Measurements from ENCODE around the gene USP6NL. TPM values are rescaled to one million over a fixed set of nuclear protein-coding genes. Genes with fewer than 3 reads are reported as not detected.

The USP6NL gene
- polyA plus RNA-seq, 1 of the 3 experiments (the other 2 are of a cell fraction): 8.9 TPM

- Histone ChIP-seq H3K9me2 (no peaks in the 10 kb centered on the region), H3K27me3 (ENCODE audit: insufficient read depth) (no peaks in the 10 kb centered on the region), H3K4me1 (ENCODE audit: control insufficient read depth in 1 of 2, insufficient read depth in 2 of 2, low read depth in 1 of 2, low read length in 1 of 2) (peaks cover 0 to 7% of the 10 kb centered on the region in 2 experiments; a peak in 2 of 4 replicates), H2AFZ (ENCODE audit: low read depth) (no peak overlapping the region), H3K9me3 (no peaks in the 10 kb centered on the region), H3K36me3 (replicated peaks in 1 of 2; ENCODE audit: control insufficient read depth in 1 of 2, insufficient read depth in 2 of 2, low read length in 1 of 2) (peaks cover 0 to 11% of the 10 kb centered on the region in 2 experiments), H3K27ac (ENCODE audit: low read depth in 2 of 2, low read length in 1 of 2) (no peak overlapping the region), H3K4me2 (no peak overlapping the region), H3K9ac (no peak overlapping the region), H3K4me3 (ENCODE audit: low read depth in 2 of 2, low read length in 1 of 2) (no peak overlapping the region), H3F3A (replicated peaks; ENCODE audit: insufficient read depth) (no peaks in the 10 kb centered on the region), H3K79me2 (ENCODE audit: insufficient read depth) (no peaks in the 10 kb centered on the region), H4K20me1 (ENCODE audit: insufficient read depth) (no peaks in the 10 kb centered on the region)
- no peak for TF ChIP-seq SIN3A (IDR thresholded peaks at IDR 0.05; ENCODE audit: borderline replicate concordance, low read depth, low read length)
- TF ChIP-seq ZBTB33 (IDR thresholded peaks at IDR 0.05; ENCODE audit: borderline replicate concordance, low read depth): no peak
- no peak for TF ChIP-seq TAF1 (IDR thresholded peaks at IDR 0.05; ENCODE audit: borderline replicate concordance, low read depth, low read length)
- no peak for TF ChIP-seq SMC3 (IDR thresholded peaks at IDR 0.05; ENCODE audit: low read depth, low read length)
- TF ChIP-seq FOXJ3 (CRISPR knock-in tag; IDR thresholded peaks at IDR 0.05): no peak
- TF ChIP-seq RCOR1 (IDR thresholded peaks at IDR 0.05; ENCODE audit: low read length): no peak
- no peak for TF ChIP-seq TEAD4 (IDR thresholded peaks at IDR 0.05; ENCODE audit: borderline replicate concordance, insufficient read depth)
- TF ChIP-seq RAD21 (IDR thresholded peaks at IDR 0.05; ENCODE audit: low read length): no peak
- no peak for TF ChIP-seq EZH2phosphoT487 (IDR thresholded peaks at IDR 0.05; ENCODE audit: borderline replicate concordance, low read depth)
- TF ChIP-seq MXI1 (IDR thresholded peaks at IDR 0.05; ENCODE audit: low read depth, low read length): no peak
- TF ChIP-seq FOSL2 (IDR thresholded peaks at IDR 0.05; ENCODE audit: borderline replicate concordance, low read depth): no peak
- no peak for TF ChIP-seq EP300 (IDR thresholded peaks at IDR 0.05; ENCODE audit: borderline replicate concordance in 1 of 2, low read depth in 1 of 2, low read length in 1 of 2)
- TF ChIP-seq, protein P1, sequence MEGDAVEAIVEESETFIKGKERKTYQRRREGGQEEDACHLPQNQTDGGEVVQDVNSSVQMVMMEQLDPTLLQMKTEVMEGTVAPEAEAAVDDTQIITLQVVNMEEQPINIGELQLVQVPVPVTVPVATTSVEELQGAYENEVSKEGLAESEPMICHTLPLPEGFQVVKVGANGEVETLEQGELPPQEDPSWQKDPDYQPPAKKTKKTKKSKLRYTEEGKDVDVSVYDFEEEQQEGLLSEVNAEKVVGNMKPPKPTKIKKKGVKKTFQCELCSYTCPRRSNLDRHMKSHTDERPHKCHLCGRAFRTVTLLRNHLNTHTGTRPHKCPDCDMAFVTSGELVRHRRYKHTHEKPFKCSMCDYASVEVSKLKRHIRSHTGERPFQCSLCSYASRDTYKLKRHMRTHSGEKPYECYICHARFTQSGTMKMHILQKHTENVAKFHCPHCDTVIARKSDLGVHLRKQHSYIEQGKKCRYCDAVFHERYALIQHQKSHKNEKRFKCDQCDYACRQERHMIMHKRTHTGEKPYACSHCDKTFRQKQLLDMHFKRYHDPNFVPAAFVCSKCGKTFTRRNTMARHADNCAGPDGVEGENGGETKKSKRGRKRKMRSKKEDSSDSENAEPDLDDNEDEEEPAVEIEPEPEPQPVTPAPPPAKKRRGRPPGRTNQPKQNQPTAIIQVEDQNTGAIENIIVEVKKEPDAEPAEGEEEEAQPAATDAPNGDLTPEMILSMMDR (IDR thresholded peaks at IDR 0.05): no peak
- ChIA-PET POLR2A (no interaction called here), CTCF (interaction anchor here (1.2 kb wide), 1 partner anchor 234 kb away, joined by 3 read pairs; no protein-coding TSS in a partner anchor)
- no peak for DNase-seq
- 83% methylated on average over 4 of the region's 4 CpGs for WGBS (ENCODE audit: low lambda C conversion rate)
Observed at GRCh38 chr10:11522821-11523245, 88.6 kb downstream of the USP6NL start.

DNA sequence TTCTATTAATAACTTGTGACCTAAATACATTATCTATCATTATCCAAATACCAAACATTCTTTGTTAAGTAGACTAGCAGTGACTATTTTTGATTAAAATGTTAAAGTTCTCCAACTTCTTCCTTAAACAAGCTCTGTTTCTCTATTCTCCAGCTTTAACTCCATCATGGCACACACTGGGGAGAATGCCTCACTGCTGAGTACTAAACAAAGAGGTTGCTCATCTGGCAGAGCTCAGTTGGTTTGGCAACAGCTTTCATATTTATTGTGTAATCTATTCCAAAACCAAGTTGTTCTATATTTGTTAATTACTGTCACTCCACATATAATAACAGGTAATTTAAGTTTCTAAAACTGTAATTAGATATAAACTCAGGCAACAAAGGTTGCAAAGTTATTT is 89.6 kb downstream of the USP6NL start:
- H3K4me2 ChIP-seq: no peak overlapping the region
- H3K27ac ChIP-seq (ENCODE audit: low read depth in 2 of 2, low read length in 1 of 2): no peak overlapping the region
- no peaks in the 10 kb centered on the region for H3K79me2 ChIP-seq (ENCODE audit: insufficient read depth)
- H3K9me3 ChIP-seq: no peaks in the 10 kb centered on the region
- no peaks in the 10 kb centered on the region for H3K9me2 ChIP-seq
- H3K27me3 ChIP-seq (ENCODE audit: insufficient read depth): no peaks in the 10 kb centered on the region
- CTCF ChIA-PET: interaction anchor here (0.5 to 2.9 kb wide), 4 partner anchors 13 to 460 kb away, joined by 3 to 17 read pairs (median 4); no protein-coding TSS in a partner anchor
- no peak overlapping the region for H2AFZ ChIP-seq (ENCODE audit: low read depth)
- peaks cover 0 to 12% of the 10 kb centered on the region in 2 experiments; a peak in 2 of 4 replicates for H3K4me1 ChIP-seq (ENCODE audit: control insufficient read depth in 1 of 2, insufficient read depth in 2 of 2, low read depth in 1 of 2, low read length in 1 of 2)
- DNase-seq: no peak
- H3K4me3 ChIP-seq (ENCODE audit: low read depth in 2 of 2, low read length in 1 of 2): no peak overlapping the region
- POLR2A ChIA-PET: no interaction called here
- H3K36me3 ChIP-seq (replicated peaks in 1 of 2; ENCODE audit: control insufficient read depth in 1 of 2, insufficient read depth in 2 of 2, low read length in 1 of 2): peaks cover 0 to 9% of the 10 kb centered on the region in 2 experiments
- H3F3A ChIP-seq (replicated peaks; ENCODE audit: insufficient read depth): no peaks in the 10 kb centered on the region
- H4K20me1 ChIP-seq (ENCODE audit: insufficient read depth): no peaks in the 10 kb centered on the region
- H3K9ac ChIP-seq: no peak overlapping the region
- TF ChIP-seq ZBTB33 (IDR thresholded peaks at IDR 0.05; ENCODE audit: borderline replicate concordance, low read depth) (no peak), MEF2A (IDR thresholded peaks at IDR 0.05; ENCODE audit: borderline replicate concordance, low read depth) (no peak), YY1 (IDR thresholded peaks at IDR 0.05; ENCODE audit: low read depth) (no peak), POLR2AphosphoS5 (IDR thresholded peaks at IDR 0.05; ENCODE audit: low read depth, low read length) (no peak), GABPA (IDR thresholded peaks at IDR 0.05; ENCODE audit: low read depth) (no peak), ELF1 (IDR thresholded peaks at IDR 0.05) (no peak)
- TF ChIP-seq, protein P2, sequence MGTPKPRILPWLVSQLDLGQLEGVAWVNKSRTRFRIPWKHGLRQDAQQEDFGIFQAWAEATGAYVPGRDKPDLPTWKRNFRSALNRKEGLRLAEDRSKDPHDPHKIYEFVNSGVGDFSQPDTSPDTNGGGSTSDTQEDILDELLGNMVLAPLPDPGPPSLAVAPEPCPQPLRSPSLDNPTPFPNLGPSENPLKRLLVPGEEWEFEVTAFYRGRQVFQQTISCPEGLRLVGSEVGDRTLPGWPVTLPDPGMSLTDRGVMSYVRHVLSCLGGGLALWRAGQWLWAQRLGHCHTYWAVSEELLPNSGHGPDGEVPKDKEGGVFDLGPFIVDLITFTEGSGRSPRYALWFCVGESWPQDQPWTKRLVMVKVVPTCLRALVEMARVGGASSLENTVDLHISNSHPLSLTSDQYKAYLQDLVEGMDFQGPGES (IDR thresholded peaks at IDR 0.05; ENCODE audit: low read depth, low read length): no peak
- TF ChIP-seq, protein P1 (IDR thresholded peaks at IDR 0.05): no peak
